HepG2 (cell line): ENCODE results near the gene MED15.

Source experiments
- CCDC6 ChIP-seq: sonication (generic); formaldehyde crosslinking; IDR thresholded peaks from 2 replicates; pipeline ENCODE4 v1.8.1; 2022; ENCODE audit warnings: mild to moderate bottlenecking, missing genetic modification reagents, moderate library complexity
- CHD2 ChIP-seq: IDR thresholded peaks from 2 replicates; pipeline ENCODE4 v1.6.1; 2011; ENCODE audit warnings: low read depth, low read length, improper control_type of control experiment
- KDM1A ChIP-seq: IDR thresholded peaks from 2 replicates; pipeline ENCODE4 v1.6.1; 2016; ENCODE audit warnings: missing compliant biosample characterization
- MED8 ChIP-seq: sonication (generic); formaldehyde crosslinking; IDR thresholded peaks from 2 replicates; pipeline ENCODE4 v1.8.1; 2023; ENCODE audit warnings: mild to moderate bottlenecking, missing genetic modification reagents; ENCODE audit not compliant: insufficient replicate concordance
- ZNF773 ChIP-seq: sonication (generic); formaldehyde crosslinking; IDR thresholded peaks from 2 replicates; pipeline ENCODE4 v1.4.0; 2020; ENCODE audit warnings: missing genetic modification reagents, borderline replicate concordance
- TF ChIP-seq, protein P1 (sequence below): sonication (generic); formaldehyde crosslinking; IDR thresholded peaks from 2 replicates; pipeline ENCODE4 v1.9.0; 2022; ENCODE audit warnings: missing genetic modification reagents, mild to moderate bottlenecking, borderline replicate concordance

DNA sequence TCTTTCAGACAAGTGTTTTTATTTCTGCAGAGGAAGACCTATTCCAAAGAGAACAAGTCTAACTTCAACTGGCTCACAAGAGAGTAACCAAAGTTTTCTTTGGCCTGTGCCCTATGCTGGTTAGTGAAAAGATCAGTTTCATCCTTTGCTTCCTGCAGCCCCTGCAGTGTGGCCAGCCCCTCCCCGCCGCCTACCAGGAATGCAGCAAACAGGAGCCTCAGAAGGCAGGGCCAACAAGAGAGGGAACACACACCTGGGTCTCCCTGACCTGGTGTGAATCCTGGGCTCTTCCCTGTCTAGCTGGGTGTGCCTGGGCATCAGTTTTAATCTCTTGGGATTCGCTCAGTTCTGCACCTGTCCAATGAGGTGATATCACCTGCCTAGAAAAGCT is 48.3 kb upstream of the MED15 start:
- TF ChIP-seq ZNF773 (CRISPR knock-in tag) (no peak), CCDC6 (CRISPR knock-in tag) (no peak), KDM1A (CRISPR knock-in tag) (no peak), MED8 (CRISPR knock-in tag) (no peak), CHD2 (no peak)
- TF ChIP-seq, protein P1, sequence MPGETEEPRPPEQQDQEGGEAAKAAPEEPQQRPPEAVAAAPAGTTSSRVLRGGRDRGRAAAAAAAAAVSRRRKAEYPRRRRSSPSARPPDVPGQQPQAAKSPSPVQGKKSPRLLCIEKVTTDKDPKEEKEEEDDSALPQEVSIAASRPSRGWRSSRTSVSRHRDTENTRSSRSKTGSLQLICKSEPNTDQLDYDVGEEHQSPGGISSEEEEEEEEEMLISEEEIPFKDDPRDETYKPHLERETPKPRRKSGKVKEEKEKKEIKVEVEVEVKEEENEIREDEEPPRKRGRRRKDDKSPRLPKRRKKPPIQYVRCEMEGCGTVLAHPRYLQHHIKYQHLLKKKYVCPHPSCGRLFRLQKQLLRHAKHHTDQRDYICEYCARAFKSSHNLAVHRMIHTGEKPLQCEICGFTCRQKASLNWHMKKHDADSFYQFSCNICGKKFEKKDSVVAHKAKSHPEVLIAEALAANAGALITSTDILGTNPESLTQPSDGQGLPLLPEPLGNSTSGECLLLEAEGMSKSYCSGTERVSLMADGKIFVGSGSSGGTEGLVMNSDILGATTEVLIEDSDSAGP (CRISPR knock-in tag): no peak
